RWPE2 (cell line): ENCODE results near the gene TECRL.

ENCODE experiments used
- ATAC-seq: fragments of 200-7000 bp; cut with Tn5 transposase; 3 replicates; pipeline ENCODE4 v1.9.1; 2021; ENCODE audit warnings: low read depth
- DNase-seq: peaks from one replicate; pipeline ENCODE4 v3.0.0-alpha.2; 2020; ENCODE audit warnings: low spot score
- H3K27ac ChIP-seq: fragments of 450-650 bp; 2 replicates; pipeline ENCODE4 v1.5.1; 2017; ENCODE audit warnings: mild to moderate bottlenecking; ENCODE audit not compliant: poor library complexity, severe bottlenecking
- H3K27me3 ChIP-seq: fragments of 250-450 bp; sonication (Bioruptor Pico); 2 replicates; pipeline ENCODE4 v1.5.1; 2021; ENCODE audit warnings: mild to moderate bottlenecking, moderate library complexity; ENCODE audit not compliant: insufficient read depth, poor library complexity, severe bottlenecking
- H3K36me3 ChIP-seq: fragments of 250-450 bp; sonication (Bioruptor Pico); 2 replicates; pipeline ENCODE4 v1.5.1; 2020; ENCODE audit warnings: low read depth, mild to moderate bottlenecking, moderate library complexity
- H3K4me1 ChIP-seq: fragments of 250-450 bp; sonication (Bioruptor Pico); 2 replicates; pipeline ENCODE4 v1.5.1; 2021; ENCODE audit warnings: mild to moderate bottlenecking, moderate library complexity; ENCODE audit not compliant: insufficient read depth, poor library complexity, severe bottlenecking
- H3K4me3 ChIP-seq: fragments of 250-450 bp; sonication (Bioruptor Pico); 2 replicates; pipeline ENCODE4 v1.5.1; 2021; ENCODE audit warnings: mild to moderate bottlenecking, moderate library complexity; ENCODE audit not compliant: severe bottlenecking
- H3K9me3 ChIP-seq: fragments of 250-450 bp; sonication (Bioruptor Pico); 2 replicates; pipeline ENCODE4 v1.5.1; 2021; ENCODE audit warnings: mild to moderate bottlenecking, moderate library complexity; ENCODE audit not compliant: severe bottlenecking
- TF ChIP-seq, protein P1 (sequence below): fragments of 450-650 bp; IDR thresholded peaks from one replicate; pipeline ENCODE4 v1.5.1; 2017; ENCODE audit warnings: mild to moderate bottlenecking, moderate library complexity; ENCODE audit not compliant: poor library complexity, severe bottlenecking

Gene TECRL

DNA sequence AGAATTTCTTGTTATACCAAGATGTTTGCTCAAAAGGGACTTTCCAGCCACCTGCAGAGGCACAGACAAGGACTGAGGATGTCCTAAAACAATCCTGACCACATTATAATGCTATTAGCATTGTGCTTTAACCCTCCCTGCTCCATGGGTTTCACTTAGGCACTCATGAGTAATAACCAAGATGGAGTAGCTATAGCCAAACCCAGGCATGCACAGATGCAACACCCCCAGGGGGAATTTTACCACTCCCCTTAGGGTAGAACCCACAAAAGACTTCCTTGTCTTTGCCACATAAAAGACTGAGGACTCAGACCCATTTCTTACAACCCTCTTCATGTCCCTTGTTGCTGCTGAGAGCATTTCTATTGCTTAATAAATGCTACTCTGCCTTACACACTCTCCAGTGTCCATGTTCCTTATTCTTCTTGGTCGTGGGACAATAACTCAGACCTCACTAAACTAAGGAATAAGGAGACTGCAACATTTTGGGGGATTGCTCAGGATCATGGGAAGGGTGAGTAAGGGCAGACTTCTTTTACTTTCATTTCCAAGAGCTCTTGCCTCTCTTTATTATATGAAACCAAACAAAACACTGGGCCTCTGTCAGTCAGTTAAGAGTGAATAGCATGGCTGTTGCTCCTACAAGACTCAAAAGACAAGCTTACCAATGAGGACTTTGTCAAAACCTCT, 103.5 kb downstream of the TECRL start:
- Histone ChIP-seq H3K36me3 (no peaks in the 10 kb centered on the region), H3K27ac (no peak overlapping the region), H3K4me3 (no peak overlapping the region), H3K4me1 (no peaks in the 10 kb centered on the region), H3K27me3 (no peaks in the 10 kb centered on the region), H3K9me3 (no peaks in the 10 kb centered on the region)
- ATAC-seq (no peak), DNase-seq (no peak)
- TF ChIP-seq, protein P1, sequence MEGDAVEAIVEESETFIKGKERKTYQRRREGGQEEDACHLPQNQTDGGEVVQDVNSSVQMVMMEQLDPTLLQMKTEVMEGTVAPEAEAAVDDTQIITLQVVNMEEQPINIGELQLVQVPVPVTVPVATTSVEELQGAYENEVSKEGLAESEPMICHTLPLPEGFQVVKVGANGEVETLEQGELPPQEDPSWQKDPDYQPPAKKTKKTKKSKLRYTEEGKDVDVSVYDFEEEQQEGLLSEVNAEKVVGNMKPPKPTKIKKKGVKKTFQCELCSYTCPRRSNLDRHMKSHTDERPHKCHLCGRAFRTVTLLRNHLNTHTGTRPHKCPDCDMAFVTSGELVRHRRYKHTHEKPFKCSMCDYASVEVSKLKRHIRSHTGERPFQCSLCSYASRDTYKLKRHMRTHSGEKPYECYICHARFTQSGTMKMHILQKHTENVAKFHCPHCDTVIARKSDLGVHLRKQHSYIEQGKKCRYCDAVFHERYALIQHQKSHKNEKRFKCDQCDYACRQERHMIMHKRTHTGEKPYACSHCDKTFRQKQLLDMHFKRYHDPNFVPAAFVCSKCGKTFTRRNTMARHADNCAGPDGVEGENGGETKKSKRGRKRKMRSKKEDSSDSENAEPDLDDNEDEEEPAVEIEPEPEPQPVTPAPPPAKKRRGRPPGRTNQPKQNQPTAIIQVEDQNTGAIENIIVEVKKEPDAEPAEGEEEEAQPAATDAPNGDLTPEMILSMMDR: no peak

DNA sequence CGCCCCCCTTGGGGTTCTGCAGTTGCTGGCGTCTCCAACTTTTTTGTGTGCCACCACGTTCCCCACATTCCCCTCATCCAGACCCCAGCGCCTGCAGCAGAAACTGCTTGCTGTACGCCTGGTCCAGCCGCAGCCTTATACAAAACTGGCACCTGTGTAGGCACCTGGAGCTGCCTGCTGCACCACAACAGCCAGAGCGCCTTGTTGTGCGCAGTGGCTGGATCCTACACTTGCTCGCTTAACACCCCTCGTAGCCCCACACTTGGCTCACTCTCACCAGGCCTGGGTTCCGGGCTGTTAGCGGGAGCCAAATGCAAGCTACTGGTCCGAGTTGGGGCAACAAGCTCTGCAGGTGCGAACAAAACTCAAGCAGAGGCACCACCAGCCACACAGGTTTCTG, 136.8 kb downstream of the TECRL start:
- no peak overlapping the region for H3K27ac ChIP-seq
- no peaks in the 10 kb centered on the region for H3K27me3 ChIP-seq
- no peaks in the 10 kb centered on the region for H3K9me3 ChIP-seq
- H3K4me3 ChIP-seq: no peak overlapping the region
- TF ChIP-seq, protein P1: no peak
- no peaks in the 10 kb centered on the region for H3K4me1 ChIP-seq
- DNase-seq: no peak
- no peak for ATAC-seq
- H3K36me3 ChIP-seq: no peaks in the 10 kb centered on the region

DNA sequence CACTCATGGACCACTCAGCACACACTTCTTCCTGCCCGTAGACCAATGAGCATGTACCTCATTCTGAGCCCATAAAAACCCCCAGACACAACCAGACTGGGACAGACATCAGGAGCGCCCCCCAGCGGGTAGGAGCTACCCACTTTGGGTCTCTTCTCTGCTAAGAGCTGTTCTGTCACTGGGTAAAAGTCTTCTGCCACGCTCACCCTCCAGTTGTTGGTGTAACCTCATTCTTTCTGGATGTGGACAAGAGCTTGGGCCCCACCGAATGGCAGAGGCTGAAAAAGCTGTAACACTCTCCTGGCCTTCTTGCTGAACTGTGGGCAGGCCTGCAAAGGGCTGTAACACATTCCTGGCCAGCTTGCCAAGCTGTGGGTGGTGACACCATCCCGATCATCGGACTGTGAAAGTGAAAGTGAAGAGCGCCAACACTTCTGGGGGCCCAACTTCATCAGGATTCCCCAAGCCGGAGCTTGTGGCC, 137.6 kb downstream of the TECRL start:
- no peak for DNase-seq

DNA sequence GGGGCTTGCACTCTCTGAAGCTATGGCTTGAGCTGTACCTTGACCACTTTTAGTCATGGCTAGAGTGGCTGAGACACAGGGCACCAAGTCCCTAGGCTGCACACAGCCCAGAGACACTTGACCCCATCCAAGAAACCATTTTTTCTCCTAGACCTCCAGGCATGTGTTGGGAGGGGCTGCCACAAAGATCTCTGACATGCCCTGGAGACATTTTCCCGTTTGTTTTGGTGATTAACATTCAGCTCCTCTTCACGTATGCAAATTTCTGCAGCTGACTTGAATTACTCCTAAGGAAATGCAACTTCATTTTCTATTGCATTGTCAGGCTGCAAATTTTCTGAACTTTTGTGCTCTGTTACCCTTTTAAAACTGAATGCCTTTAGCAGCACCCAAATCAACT, 142.6 kb downstream of the TECRL start:
- DNase-seq: no peak
- no peak overlapping the region for H3K4me3 ChIP-seq
- H3K9me3 ChIP-seq: no peaks in the 10 kb centered on the region
- no peak for ATAC-seq
- no peaks in the 10 kb centered on the region for H3K36me3 ChIP-seq
- H3K4me1 ChIP-seq: no peaks in the 10 kb centered on the region
- no peaks in the 10 kb centered on the region for H3K27me3 ChIP-seq
- no peak overlapping the region for H3K27ac ChIP-seq
- TF ChIP-seq, protein P1: no peak

More for the DNA sequence above, 137.6 kb downstream of the TECRL start:
- Histone ChIP-seq H3K36me3 (no peaks in the 10 kb centered on the region), H3K4me3 (no peak overlapping the region), H3K27me3 (no peaks in the 10 kb centered on the region), H3K27ac (no peak overlapping the region), H3K9me3 (no peaks in the 10 kb centered on the region), H3K4me1 (no peaks in the 10 kb centered on the region)
- ATAC-seq: no peak
- TF ChIP-seq, protein P1: no peak

DNA sequence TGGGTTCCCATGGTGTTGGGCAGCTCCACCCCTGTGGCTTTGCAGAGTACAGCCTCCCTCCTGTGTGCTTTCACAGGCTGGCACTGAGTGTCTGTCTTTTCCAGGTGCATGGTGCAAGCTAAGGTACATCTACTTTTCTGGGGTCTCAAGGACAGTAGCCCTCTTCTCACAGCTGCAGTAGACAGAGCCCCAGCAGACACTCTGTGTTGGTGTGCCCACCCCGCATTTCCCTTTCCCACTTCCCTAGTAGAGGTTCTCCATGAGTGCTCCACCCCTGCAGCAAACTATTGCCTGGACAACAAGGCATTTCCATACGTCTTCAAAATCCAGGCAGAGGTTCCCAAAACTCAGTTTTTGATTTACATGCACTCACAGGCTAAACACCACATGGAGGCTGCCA, 143.0 kb downstream of the TECRL start:
- no peak for DNase-seq

More for the DNA sequence above, 143.0 kb downstream of the TECRL start:
- Histone ChIP-seq H3K4me3 (no peak overlapping the region), H3K27me3 (no peaks in the 10 kb centered on the region), H3K9me3 (no peaks in the 10 kb centered on the region), H3K4me1 (no peaks in the 10 kb centered on the region), H3K36me3 (no peaks in the 10 kb centered on the region), H3K27ac (no peak overlapping the region)
- TF ChIP-seq, protein P1: no peak
- ATAC-seq: no peak
